HepG2 (cell line): ENCODE results near the gene CDC34. TPM values are rescaled to one million over a fixed set of nuclear protein-coding genes. Genes with fewer than 3 reads are reported as not detected.

Experiments
- AGO1 ChIP-seq: fragments of 200-400 bp; formaldehyde crosslinking; IDR thresholded peaks from 2 replicates; pipeline ENCODE4 v1.6.1; 2017; ENCODE audit warnings: mild to moderate bottlenecking, low read depth, low read length, moderate library complexity; ENCODE audit not compliant: poor library complexity, severe bottlenecking
- BORCS8-MEF2B ChIP-seq: sonication (generic); formaldehyde crosslinking; IDR thresholded peaks from 2 replicates; pipeline ENCODE4 v1.8.0; 2022; ENCODE audit warnings: mild to moderate bottlenecking, missing genetic modification reagents
- CBX2 ChIP-seq, 2 experiments: fragments of 200-600 bp in 1 of 2; sonication (generic); formaldehyde crosslinking in 1 of 2; IDR thresholded peaks; 2 replicates each; pipeline versions ENCODE4 v1.7.0 to v1.8.1; 2018 to 2022; ENCODE audit warnings: low read depth in 2 of 2, low read length in 1 of 2, mild to moderate bottlenecking in 1 of 2, missing genetic modification reagents in 1 of 2
- FOSL1 ChIP-seq: sonication (generic); formaldehyde crosslinking; IDR thresholded peaks from 2 replicates; pipeline ENCODE4 v1.9.0; 2021; ENCODE audit warnings: missing genetic modification reagents, borderline replicate concordance
- FOXM1 ChIP-seq: sonication (generic); formaldehyde crosslinking; IDR thresholded peaks from 2 replicates; pipeline ENCODE4 v1.5.0; 2020; ENCODE audit warnings: missing genetic modification reagents
- GABPA ChIP-seq, 2 experiments: IDR thresholded peaks; 2 replicates each; pipeline ENCODE4 v1.6.1; 2011 to 2016; ENCODE audit warnings: low read depth in 2 of 2, low read length in 1 of 2, missing biosample characterization in 1 of 2, missing genetic modification characterization in 1 of 2
- HES4 ChIP-seq: sonication (generic); formaldehyde crosslinking; IDR thresholded peaks from 2 replicates; pipeline ENCODE4 v1.9.0; 2021; ENCODE audit warnings: mild to moderate bottlenecking, missing genetic modification reagents, borderline replicate concordance
- TAF15 ChIP-seq: fragments of 200-400 bp; formaldehyde crosslinking; IDR thresholded peaks from one replicate; pipeline ENCODE4 v1.6.1; 2018; ENCODE audit warnings: mild to moderate bottlenecking, low read depth, low read length; ENCODE audit not compliant: poor library complexity, severe bottlenecking
- TCF7L2 ChIP-seq: IDR thresholded peaks from 2 replicates; pipeline ENCODE4 v1.6.1; 2011; ENCODE audit warnings: mild to moderate bottlenecking, low read depth, low read length, moderate library complexity
- ZFAT ChIP-seq: sonication (generic); formaldehyde crosslinking; conservative IDR thresholded peaks from 2 replicates; pipeline ENCODE4 v1.8.1; 2023; ENCODE audit warnings: missing genetic modification reagents, inconsistent platforms
- ZFP36L1 ChIP-seq: sonication (generic); formaldehyde crosslinking; IDR thresholded peaks from 2 replicates; pipeline ENCODE4 v1.8.0; 2022; ENCODE audit warnings: mild to moderate bottlenecking, missing genetic modification reagents, moderate library complexity
- ZNF562 ChIP-seq: sonication (generic); formaldehyde crosslinking; IDR thresholded peaks from 2 replicates; pipeline ENCODE4 v1.8.0; 2022; ENCODE audit warnings: missing genetic modification reagents, borderline replicate concordance
- ZSCAN20 ChIP-seq: sonication (generic); formaldehyde crosslinking; IDR thresholded peaks from 2 replicates; pipeline ENCODE4 v1.4.0; 2020; ENCODE audit warnings: missing genetic modification reagents, mild to moderate bottlenecking, borderline replicate concordance
- polyA plus RNA-seq, 8 experiments: library from polyadenylated mRNA; depleted of rRNA in 3 of 8; stranded (reverse) in 7 of 8; unstranded in 1 of 8; fragments of >200 nt; fragmentation: Illumina TruSeq in 4 of 8; extraction: Trizol in 4 of 8; gene quantifications; 2 replicates each; pipeline versions ENCODE4 v1.2.1 to v1.2.3, GENCODE V29; 2011 to 2016; ENCODE audit warnings: low read depth in 4 of 8, missing spikeins in 1 of 8, mixed read lengths in 1 of 8; ENCODE audit not compliant: insufficient read depth in 1 of 8
- total RNA-seq, 5 experiments: library from RNA; depleted of rRNA; stranded (reverse); fragments of >200 nt; fragmentation: Illumina TruSeq; extraction: Trizol; gene quantifications; 2 replicates each; pipeline ENCODE4 v1.2.3, GENCODE V29; 2016; ENCODE audit warnings: low read depth in 1 of 5
- TF ChIP-seq, protein P1 (sequence below): sonication (generic); formaldehyde crosslinking; conservative IDR thresholded peaks from 2 replicates; pipeline ENCODE4 v1.8.1; 2023; ENCODE audit warnings: missing genetic modification reagents
- TF ChIP-seq, protein P2 (sequence below): sonication (generic); formaldehyde crosslinking; IDR thresholded peaks from 2 replicates; pipeline ENCODE4 v1.4.0; 2020; ENCODE audit warnings: mild to moderate bottlenecking, low read depth, missing genetic modification reagents
- TF ChIP-seq, protein P3 (sequence below): sonication (generic); formaldehyde crosslinking; IDR thresholded peaks from 2 replicates; pipeline ENCODE4 v1.4.0; 2020; ENCODE audit warnings: missing genetic modification reagents
- TF ChIP-seq, protein P4 (sequence below): sonication (generic); IDR thresholded peaks from 2 replicates; pipeline ENCODE4 v1.6.1; 2016; ENCODE audit warnings: low read depth, borderline replicate concordance
- TF ChIP-seq, protein P5 (sequence below): IDR thresholded peaks from 2 replicates; pipeline ENCODE4 v1.4.0; 2020; ENCODE audit warnings: mild to moderate bottlenecking, missing genetic modification reagents

CDC34 gene
- total and polyA plus RNA-seq, 2 of the 13 experiments (the other 11 are each of a cell fraction or from before 2014, with no cell fraction given) = 138 to 150 TPM

DNA sequence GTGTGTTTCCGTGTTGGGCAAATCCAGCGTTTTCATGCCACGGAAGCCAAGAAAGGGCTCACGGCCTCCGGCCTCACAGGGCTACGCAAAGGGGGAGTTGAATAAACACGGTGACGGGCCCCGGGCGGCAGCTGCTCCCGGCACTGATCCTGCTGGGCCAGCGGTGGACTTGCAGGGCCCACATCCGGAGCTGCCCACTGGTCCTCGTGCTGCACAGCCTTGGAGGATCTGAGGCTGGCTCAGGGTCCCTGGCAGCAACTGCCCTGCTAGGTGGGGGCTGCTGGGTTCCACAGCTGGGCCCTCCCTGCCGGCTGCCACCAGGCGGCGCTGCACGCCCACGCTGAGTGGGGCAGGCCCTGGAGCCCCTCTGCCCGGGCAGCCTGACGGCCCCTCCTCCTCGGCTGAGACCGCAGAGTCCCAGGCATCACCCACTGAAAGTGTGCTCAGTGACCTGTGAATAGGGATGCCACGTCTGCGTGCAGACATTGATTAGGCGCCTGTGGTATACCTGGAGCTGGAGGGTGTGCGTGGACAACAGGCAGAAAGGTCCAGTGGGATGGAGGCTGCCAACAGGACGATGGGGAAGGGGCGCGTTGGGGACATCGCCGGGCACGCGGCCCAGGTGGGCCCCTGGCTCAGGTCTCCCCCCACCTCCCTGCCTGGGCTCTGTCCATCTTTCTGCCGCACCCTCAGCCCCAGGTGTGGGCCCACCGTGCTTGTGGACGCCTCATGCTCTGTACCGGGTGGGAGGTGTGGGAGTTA, 52.9 kb downstream of the CDC34 start (continued):
- TF ChIP-seq, protein P1, sequence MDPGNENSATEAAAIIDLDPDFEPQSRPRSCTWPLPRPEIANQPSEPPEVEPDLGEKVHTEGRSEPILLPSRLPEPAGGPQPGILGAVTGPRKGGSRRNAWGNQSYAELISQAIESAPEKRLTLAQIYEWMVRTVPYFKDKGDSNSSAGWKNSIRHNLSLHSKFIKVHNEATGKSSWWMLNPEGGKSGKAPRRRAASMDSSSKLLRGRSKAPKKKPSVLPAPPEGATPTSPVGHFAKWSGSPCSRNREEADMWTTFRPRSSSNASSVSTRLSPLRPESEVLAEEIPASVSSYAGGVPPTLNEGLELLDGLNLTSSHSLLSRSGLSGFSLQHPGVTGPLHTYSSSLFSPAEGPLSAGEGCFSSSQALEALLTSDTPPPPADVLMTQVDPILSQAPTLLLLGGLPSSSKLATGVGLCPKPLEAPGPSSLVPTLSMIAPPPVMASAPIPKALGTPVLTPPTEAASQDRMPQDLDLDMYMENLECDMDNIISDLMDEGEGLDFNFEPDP = no peak
- TF ChIP-seq, protein P2, sequence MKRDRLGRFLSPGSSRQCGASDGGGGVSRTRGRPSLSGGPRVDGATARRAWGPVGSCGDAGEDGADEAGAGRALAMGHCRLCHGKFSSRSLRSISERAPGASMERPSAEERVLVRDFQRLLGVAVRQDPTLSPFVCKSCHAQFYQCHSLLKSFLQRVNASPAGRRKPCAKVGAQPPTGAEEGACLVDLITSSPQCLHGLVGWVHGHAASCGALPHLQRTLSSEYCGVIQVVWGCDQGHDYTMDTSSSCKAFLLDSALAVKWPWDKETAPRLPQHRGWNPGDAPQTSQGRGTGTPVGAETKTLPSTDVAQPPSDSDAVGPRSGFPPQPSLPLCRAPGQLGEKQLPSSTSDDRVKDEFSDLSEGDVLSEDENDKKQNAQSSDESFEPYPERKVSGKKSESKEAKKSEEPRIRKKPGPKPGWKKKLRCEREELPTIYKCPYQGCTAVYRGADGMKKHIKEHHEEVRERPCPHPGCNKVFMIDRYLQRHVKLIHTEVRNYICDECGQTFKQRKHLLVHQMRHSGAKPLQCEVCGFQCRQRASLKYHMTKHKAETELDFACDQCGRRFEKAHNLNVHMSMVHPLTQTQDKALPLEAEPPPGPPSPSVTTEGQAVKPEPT (CRISPR knock-in tag) = no peak
- TF ChIP-seq FOXM1 (CRISPR knock-in tag) (no peak), ZFP36L1 (peak; percentile 58; the same call in 1 of the 2 replicates), AGO1 (peak; percentile 98), TAF15 (peak; percentile 51), CBX2 (IDR thresholded peaks at IDR 0.05; ENCODE audit: low read depth, low read length) (no peak), CBX2 (CRISPR knock-in tag; IDR thresholded peaks at IDR 0.05; ENCODE audit: low read depth) (no peak), ZSCAN20 (CRISPR knock-in tag) (0 out of 2 replicates have a peak, but pooled peaks have one; percentile 31), FOSL1 (no peak), ZFAT (CRISPR knock-in tag) (no peak), ZNF562 (CRISPR knock-in tag) (no peak), GABPA (IDR thresholded peaks at IDR 0.05; ENCODE audit: low read depth, low read length) (no peak), GABPA (CRISPR knock-in tag; IDR thresholded peaks at IDR 0.05; ENCODE audit: low read depth) (peak; percentile 45; the same call in 1 of the 2 replicates), HES4 (peak; percentile 66; the same call in 1 of the 2 replicates), TCF7L2 (no peak), BORCS8-MEF2B (CRISPR knock-in tag) (peak; percentile 57; the same call in 1 of the 2 replicates)
- TF ChIP-seq, protein P3, sequence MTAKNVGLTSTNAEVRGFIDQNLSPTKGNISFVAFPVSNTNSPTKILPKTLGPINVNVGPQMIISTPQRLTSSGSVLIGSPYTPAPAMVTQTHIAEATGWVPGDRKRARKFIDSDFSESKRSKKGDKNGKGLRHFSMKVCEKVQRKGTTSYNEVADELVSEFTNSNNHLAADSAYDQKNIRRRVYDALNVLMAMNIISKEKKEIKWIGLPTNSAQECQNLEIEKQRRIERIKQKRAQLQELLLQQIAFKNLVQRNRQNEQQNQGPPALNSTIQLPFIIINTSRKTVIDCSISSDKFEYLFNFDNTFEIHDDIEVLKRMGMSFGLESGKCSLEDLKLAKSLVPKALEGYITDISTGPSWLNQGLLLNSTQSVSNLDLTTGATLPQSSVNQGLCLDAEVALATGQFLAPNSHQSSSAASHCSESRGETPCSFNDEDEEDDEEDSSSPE = no peak; the same call in 1 of the 2 replicates
- TF ChIP-seq, protein P4, sequence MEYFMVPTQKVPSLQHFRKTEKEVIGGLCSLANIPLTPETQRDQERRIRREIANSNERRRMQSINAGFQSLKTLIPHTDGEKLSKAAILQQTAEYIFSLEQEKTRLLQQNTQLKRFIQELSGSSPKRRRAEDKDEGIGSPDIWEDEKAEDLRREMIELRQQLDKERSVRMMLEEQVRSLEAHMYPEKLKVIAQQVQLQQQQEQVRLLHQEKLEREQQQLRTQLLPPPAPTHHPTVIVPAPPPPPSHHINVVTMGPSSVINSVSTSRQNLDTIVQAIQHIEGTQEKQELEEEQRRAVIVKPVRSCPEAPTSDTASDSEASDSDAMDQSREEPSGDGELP = peak; percentile 77; the same call in 1 of the 2 replicates
- TF ChIP-seq, protein P5, sequence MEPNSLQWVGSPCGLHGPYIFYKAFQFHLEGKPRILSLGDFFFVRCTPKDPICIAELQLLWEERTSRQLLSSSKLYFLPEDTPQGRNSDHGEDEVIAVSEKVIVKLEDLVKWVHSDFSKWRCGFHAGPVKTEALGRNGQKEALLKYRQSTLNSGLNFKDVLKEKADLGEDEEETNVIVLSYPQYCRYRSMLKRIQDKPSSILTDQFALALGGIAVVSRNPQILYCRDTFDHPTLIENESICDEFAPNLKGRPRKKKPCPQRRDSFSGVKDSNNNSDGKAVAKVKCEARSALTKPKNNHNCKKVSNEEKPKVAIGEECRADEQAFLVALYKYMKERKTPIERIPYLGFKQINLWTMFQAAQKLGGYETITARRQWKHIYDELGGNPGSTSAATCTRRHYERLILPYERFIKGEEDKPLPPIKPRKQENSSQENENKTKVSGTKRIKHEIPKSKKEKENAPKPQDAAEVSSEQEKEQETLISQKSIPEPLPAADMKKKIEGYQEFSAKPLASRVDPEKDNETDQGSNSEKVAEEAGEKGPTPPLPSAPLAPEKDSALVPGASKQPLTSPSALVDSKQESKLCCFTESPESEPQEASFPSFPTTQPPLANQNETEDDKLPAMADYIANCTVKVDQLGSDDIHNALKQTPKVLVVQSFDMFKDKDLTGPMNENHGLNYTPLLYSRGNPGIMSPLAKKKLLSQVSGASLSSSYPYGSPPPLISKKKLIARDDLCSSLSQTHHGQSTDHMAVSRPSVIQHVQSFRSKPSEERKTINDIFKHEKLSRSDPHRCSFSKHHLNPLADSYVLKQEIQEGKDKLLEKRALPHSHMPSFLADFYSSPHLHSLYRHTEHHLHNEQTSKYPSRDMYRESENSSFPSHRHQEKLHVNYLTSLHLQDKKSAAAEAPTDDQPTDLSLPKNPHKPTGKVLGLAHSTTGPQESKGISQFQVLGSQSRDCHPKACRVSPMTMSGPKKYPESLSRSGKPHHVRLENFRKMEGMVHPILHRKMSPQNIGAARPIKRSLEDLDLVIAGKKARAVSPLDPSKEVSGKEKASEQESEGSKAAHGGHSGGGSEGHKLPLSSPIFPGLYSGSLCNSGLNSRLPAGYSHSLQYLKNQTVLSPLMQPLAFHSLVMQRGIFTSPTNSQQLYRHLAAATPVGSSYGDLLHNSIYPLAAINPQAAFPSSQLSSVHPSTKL (CRISPR knock-in tag) = peak; percentile 19; the same call in 1 of the 2 replicates
